ENCODE data around the gene COL27A1. TPM values are rescaled to one million over a fixed set of nuclear protein-coding genes. Genes with fewer than 3 reads are reported as not detected.
"Not testable (repeated sequence)": the region's sequence is repeated elsewhere in the genome, so short reads cannot be mapped to it uniquely, and the experiment has no call there.

Gene COL27A1
- total RNA-seq, 1 donor from 2014 or later = 65.1 TPM

- Mint-ChIP-seq H3K36me3 (no peaks in the 10 kb centered on the region), H3K4me1 (ENCODE audit: unreplicated experiment) (no peaks in the 10 kb centered on the region), H3K27me3 (no peaks in the 10 kb centered on the region), H3K4me3 (no peak overlapping the region), H3K27ac (no peak overlapping the region), H3K9me3 (no peaks in the 10 kb centered on the region)
- peak; percentile 15 for DNase-seq (ENCODE audit: extremely low spot score, unreplicated experiment)
- TF ChIP-seq, protein P1, sequence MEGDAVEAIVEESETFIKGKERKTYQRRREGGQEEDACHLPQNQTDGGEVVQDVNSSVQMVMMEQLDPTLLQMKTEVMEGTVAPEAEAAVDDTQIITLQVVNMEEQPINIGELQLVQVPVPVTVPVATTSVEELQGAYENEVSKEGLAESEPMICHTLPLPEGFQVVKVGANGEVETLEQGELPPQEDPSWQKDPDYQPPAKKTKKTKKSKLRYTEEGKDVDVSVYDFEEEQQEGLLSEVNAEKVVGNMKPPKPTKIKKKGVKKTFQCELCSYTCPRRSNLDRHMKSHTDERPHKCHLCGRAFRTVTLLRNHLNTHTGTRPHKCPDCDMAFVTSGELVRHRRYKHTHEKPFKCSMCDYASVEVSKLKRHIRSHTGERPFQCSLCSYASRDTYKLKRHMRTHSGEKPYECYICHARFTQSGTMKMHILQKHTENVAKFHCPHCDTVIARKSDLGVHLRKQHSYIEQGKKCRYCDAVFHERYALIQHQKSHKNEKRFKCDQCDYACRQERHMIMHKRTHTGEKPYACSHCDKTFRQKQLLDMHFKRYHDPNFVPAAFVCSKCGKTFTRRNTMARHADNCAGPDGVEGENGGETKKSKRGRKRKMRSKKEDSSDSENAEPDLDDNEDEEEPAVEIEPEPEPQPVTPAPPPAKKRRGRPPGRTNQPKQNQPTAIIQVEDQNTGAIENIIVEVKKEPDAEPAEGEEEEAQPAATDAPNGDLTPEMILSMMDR (conservative IDR thresholded peaks at IDR 0.05) = no peak
Observed at GRCh38 chr9:114315723-114316363, 160.5 kb downstream of the COL27A1 start.

GRCh38 chr9:114316605-114317230 lies 161.4 kb downstream of the COL27A1 start:
- TF ChIP-seq, protein P1 (conservative IDR thresholded peaks at IDR 0.05) = no peak
- Mint-ChIP-seq H3K27me3 (no peaks in the 10 kb centered on the region), H3K36me3 (no peaks in the 10 kb centered on the region), H3K4me1 (ENCODE audit: unreplicated experiment) (no peaks in the 10 kb centered on the region), H3K9me3 (no peaks in the 10 kb centered on the region), H3K27ac (no peak overlapping the region), H3K4me3 (no peak overlapping the region)
- DNase-seq (ENCODE audit: extremely low spot score, unreplicated experiment) = peak; percentile 29

GRCh38 chr9:114317665-114318357 lies 162.5 kb downstream of the COL27A1 start:
- Mint-ChIP-seq H3K27me3 (no peaks in the 10 kb centered on the region), H3K36me3 (no peaks in the 10 kb centered on the region), H3K4me1 (ENCODE audit: unreplicated experiment) (no peaks in the 10 kb centered on the region), H3K4me3 (no peak overlapping the region), H3K27ac (no peak overlapping the region), H3K9me3 (no peaks in the 10 kb centered on the region)
- no peak for DNase-seq (ENCODE audit: extremely low spot score, unreplicated experiment)
- TF ChIP-seq, protein P1 (conservative IDR thresholded peaks at IDR 0.05) = no peak

GRCh38 chr9:114318416-114318815 lies 163.1 kb downstream of the COL27A1 start:
- H3K4me1 Mint-ChIP-seq (ENCODE audit: unreplicated experiment) = no peaks in the 10 kb centered on the region
- TF ChIP-seq, protein P1 (conservative IDR thresholded peaks at IDR 0.05) = no peak
- no peak overlapping the region for H3K4me3 Mint-ChIP-seq
- no peak for DNase-seq (ENCODE audit: extremely low spot score, unreplicated experiment)
- no peaks in the 10 kb centered on the region for H3K9me3 Mint-ChIP-seq
- no peaks in the 10 kb centered on the region for H3K36me3 Mint-ChIP-seq
- H3K27me3 Mint-ChIP-seq = no peaks in the 10 kb centered on the region
- H3K27ac Mint-ChIP-seq = no peak overlapping the region

DNA sequence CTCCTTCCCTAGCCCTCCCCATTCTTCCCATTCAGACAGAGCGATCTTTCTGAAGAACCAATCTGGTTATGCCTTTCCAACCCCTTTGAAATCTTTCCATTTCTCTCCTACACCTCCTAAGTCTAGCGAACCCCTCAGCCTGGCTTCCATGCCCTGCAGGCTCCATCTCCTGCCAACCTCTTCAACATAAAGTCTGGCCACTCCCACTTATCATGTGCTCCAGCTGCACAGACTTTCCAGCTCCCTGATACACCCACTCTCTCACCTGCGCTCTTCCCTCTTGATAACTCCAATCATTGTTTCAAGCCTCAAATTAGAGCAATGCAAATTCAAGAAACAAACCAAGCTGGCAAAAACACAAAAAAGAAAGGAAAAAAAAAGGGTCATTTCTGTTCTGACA lies 163.8 kb downstream of the COL27A1 start:
- no peak overlapping the region for H3K27ac Mint-ChIP-seq
- no peak overlapping the region for H3K4me3 Mint-ChIP-seq
- no peaks in the 10 kb centered on the region for H3K27me3 Mint-ChIP-seq
- no peak for DNase-seq (ENCODE audit: extremely low spot score, unreplicated experiment)
- no peaks in the 10 kb centered on the region for H3K4me1 Mint-ChIP-seq (ENCODE audit: unreplicated experiment)
- TF ChIP-seq, protein P1 (conservative IDR thresholded peaks at IDR 0.05) = no peak
- no peaks in the 10 kb centered on the region for H3K9me3 Mint-ChIP-seq
- H3K36me3 Mint-ChIP-seq = no peaks in the 10 kb centered on the region

- not testable (repeated sequence) for H3K4me1 Mint-ChIP-seq (ENCODE audit: unreplicated experiment); H3K9me3 Mint-ChIP-seq; H3K36me3 Mint-ChIP-seq; H3K4me3 Mint-ChIP-seq; H3K27ac Mint-ChIP-seq; DNase-seq (ENCODE audit: extremely low spot score, unreplicated experiment); H3K27me3 Mint-ChIP-seq
Observed at GRCh38 chr9:114320710-114321109, 165.4 kb downstream of the COL27A1 start.

All from type B pancreatic cell (in vitro differentiated cells).